ENCODE results near the gene CMIP.

DNA sequence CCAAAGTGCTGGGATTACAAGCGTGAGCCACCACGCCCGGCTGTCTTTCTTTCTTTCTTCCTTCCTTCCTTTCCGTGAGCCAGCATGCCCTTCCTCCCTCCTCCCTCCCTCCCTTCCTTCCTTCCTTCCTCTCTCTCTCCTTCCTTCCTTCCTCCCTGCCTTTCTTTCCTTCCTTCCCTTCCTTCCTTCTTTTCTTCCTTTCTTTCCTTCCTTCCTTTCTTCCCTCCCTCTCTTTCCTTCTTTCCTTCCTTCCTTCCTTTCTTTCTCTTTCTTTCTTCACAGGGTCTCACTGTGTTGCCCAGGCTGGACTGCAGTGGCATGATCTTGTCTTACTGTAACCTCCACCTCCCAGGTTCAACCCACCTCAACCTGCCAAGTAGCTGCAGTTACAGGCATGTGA lies 283.8 kb downstream of the CMIP start:
- TF ChIP-seq, protein P1, sequence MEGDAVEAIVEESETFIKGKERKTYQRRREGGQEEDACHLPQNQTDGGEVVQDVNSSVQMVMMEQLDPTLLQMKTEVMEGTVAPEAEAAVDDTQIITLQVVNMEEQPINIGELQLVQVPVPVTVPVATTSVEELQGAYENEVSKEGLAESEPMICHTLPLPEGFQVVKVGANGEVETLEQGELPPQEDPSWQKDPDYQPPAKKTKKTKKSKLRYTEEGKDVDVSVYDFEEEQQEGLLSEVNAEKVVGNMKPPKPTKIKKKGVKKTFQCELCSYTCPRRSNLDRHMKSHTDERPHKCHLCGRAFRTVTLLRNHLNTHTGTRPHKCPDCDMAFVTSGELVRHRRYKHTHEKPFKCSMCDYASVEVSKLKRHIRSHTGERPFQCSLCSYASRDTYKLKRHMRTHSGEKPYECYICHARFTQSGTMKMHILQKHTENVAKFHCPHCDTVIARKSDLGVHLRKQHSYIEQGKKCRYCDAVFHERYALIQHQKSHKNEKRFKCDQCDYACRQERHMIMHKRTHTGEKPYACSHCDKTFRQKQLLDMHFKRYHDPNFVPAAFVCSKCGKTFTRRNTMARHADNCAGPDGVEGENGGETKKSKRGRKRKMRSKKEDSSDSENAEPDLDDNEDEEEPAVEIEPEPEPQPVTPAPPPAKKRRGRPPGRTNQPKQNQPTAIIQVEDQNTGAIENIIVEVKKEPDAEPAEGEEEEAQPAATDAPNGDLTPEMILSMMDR (conservative IDR thresholded peaks at IDR 0.05; ENCODE audit: low read length) = no peak
- TF ChIP-seq EZH2phosphoT487 (IDR thresholded peaks at IDR 0.05; ENCODE audit: borderline replicate concordance) = no peak

Measured in Loucy (cell line).